GM19452 (cell line): ENCODE data around the gene LRMDA.

Source experiments
- ATAC-seq: cut with Tn5 transposase; IDR thresholded peaks from one replicate; pipeline ENCODE4 v1.9.1; 2021; ENCODE audit not compliant: unreplicated experiment

The LRMDA gene

DNA sequence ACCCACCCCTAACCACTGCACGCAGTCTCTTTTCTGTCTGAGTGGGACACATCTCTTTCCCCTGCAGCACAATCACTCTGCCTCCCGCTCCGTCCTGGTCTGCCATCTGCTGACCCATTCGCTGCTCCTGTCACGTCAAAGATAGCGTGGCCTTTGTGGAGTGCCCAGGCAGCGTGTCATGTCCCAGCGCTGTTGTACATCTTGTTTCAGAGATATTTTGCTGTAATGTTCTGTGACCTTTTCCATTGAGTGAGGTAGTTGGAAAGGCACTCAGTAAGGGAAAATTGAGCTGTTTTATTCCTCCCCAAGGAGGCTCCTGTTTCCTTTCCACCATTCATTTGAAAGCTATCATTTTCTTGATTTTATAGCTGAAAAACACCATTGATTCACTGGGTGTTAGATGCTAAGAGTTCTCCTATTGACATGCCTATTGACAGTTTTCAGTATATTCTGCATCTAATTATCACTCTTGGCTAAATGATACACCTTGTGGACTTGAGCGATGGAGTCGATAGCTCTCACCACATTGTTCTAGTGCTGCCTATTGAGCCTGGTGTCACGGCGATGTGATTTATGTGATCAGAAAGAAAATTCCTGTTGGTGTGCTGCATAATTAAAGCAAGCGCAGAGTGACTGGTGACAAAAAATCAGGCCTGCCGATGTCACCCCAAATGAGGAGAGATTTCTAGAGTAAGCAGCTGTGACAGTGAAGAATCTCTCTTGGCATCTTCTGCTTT lies 372.6 kb downstream of the LRMDA start:
- no peak for ATAC-seq

DNA sequence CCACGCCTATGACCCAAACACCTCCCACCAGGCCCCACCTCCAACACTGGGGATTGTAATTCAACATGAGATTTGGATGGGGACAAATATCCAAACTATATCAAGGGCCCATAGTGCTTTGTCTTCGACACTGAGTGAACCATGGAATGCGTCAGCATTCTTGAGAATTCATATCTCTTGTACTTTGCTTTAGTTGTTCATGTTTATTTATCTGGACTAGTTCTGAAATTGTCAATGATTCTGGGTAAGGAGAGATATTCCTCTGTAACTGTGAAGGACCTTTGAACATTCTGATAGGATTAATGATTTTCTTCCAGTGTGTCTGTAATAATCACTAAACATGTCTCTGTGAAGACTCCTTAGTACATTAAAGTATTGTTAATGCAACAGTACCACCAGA lies 374.8 kb downstream of the LRMDA start:
- ATAC-seq, result no peak

DNA sequence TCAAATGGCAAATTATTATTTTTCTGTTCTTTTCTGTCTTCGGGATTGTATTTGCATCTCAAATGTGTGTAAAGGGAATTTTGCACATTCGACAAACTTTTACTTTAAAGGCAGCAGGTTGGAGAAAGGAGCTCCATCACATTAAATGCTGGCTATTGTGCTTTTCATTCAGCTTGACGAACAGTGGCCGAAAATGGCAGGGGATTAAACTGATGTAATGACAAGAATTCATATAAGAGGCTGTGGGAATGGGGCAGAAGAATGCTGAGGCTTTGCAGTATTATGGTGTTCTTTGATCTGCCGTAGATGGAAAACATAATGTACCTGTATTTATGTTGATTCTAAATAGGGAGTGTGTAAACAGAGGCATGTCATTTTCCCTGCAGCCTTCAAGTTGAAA lies 376.0 kb downstream of the LRMDA start:
- no peak for ATAC-seq

DNA sequence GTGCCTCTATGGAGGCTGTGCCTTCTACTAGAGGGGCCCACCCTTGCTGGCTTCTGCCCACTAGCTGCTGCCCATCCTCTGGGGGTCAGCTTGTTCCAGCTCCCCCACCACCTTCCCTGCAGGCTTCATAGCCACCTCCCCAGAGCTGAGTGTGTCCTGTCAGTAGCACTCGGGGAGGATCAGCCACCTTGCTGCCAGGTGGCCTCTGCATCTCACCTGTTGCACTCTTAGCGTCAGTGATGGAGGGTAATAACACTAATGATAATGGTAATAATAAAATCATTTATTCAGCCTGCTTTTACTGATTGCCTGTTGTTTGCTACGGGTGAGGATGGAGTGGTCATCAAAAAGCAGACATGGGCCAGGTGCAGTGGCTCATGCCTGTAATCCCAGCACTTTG lies 377.6 kb downstream of the LRMDA start:
- ATAC-seq, result no peak

DNA sequence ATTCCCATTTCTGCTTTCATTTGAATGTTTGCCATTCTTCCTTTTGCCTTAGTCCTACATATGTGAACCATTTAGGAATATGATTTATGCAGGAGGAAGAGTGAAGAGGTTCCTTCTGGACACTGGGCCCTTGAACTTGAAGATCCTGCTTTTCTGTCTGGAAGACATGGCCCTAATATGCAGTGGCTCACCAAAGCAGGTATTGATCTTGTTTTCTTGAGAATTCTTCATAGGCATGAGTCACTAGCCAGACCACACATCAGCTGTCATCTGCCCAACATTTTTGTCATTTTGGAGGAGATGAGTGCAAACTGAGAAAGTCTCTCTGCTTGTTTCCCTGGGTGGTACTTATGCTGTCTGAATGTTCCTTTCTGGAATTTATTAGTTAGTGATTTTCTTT lies 382.6 kb downstream of the LRMDA start:
- ATAC-seq, result no peak

DNA sequence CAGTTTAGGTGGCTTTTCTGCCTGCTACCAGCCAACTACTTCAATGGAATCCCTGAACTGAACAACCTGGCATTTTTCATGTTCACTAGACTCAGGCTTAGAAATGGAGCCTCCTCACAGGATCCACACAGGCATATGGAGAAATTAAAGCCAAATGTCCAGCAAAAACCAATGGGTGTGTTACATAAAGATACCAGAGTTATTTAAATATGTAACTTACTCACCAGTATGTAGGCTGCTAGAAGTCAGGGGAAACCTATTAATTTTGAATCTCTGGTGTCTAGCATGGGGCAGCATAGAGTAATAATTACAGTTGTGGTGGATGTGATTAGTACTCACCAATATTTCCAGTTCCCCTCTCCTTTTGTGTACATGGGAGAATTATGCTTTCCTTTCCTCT lies 383.6 kb downstream of the LRMDA start:
- no peak for ATAC-seq

DNA sequence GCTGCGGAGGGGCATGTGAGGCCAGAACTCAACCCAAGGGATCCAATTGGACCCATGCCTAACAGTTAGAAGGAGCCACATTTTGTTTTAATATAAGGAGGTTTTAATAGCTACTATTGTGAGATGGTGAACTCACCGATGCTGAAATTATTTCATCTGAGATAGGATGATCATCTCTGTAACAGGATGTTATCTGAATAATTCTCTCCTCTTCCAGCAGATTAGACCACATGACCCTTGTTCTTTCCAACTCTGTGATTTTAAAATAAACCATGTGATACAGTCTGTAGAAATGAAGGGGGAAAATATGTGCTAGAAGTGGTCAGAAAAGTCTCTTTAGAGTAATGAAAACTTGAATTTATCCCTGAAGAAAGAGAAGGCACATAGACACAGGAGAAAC lies 385.8 kb downstream of the LRMDA start:
- no peak for ATAC-seq

DNA sequence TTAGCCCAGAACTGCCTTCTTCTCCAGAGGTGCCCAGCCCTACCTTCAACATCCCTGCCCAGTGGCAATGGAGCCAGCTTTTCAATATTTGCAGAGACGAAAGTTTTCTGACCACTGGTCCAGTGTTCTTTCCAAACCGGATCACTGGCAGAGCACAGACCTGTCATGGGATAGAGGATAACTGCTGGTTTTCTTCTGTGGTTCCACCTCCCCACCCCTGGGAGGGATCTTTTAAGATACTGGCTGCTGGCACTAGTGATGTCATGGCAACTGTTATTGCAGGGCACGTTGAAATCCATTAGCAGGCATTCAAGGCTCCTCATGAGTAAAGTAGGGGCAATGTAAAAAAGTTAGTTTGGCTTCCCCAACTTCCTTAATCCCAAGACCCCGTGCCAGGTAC lies 387.1 kb downstream of the LRMDA start:
- ATAC-seq, result no peak

DNA sequence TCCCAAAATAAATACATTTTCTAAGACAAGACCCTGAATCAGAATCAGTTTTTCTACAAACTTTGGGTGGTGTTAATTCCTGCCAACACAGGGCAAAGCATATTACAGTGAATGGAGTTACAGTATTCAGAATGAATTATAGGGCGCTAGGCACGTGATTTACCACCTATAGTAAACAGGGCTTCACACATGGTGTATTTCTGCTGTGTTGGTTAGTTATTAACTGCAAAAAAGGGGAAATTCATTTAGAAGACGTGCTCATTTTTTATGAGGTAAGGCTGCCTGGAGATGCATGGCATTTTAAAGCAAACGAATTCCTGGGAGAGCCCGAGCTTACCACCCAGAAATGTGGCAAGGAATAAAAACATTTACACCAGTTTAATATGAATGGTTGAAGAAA lies 393.8 kb downstream of the LRMDA start:
- no peak for ATAC-seq

DNA sequence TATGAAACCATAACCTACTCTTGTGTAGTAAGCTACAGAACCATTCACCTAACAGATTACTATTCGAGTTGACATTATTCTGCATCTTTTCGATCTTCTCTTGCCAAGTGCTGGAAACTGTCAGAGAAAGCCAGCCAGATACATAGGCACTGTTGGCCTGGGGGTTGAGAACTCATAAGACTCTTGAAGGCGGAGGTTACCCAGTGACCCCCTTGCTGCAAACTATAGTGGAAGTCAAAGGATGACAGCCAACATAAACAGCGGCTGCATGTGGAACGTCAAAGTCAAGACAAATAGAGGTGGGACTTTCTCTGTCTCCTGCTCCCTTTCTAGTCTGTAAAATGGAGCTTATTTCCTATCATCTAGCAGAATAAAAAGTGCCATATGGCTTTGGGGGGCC lies 394.2 kb downstream of the LRMDA start:
- no peak for ATAC-seq

DNA sequence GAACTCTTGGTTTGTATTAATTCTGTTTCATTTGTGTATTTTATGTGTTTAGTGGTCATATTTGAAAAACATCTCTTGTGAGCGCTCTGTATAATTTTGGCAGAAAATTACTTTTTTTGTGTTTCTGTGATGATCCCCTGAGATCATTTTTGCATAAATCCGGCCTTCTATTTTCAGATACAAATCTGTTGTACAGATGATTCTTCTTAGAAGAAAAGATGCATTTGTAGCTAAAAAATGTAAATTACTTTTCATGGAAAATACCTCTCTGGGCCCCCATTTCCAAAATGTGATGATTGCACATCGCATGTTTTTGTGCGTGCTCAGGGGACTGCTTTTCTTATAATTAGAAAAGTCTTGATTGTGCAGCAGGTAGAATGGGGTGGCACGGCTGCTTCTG lies 395.4 kb downstream of the LRMDA start:
- ATAC-seq, result no peak

DNA sequence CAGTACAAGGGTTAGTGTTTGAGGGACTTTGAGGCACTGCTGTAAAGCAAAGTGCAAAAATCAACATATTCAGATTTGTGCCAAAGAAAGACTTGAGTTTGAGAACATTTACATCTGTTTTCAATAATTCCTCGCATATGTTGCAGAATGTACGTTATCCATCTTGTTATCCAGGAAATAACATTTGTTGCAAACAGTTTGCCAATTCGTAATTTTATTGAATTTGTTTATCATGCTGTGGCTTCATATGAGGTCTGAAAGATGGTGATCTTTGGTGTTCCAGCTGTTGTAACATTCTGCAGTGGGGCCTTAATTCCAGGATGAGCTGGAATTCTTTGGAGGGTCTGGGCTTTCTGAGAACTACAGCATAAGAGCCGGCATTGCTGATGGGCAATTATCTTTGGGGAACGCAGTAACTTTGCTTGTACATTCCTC lies 396.2 kb downstream of the LRMDA start:
- no peak for ATAC-seq

DNA sequence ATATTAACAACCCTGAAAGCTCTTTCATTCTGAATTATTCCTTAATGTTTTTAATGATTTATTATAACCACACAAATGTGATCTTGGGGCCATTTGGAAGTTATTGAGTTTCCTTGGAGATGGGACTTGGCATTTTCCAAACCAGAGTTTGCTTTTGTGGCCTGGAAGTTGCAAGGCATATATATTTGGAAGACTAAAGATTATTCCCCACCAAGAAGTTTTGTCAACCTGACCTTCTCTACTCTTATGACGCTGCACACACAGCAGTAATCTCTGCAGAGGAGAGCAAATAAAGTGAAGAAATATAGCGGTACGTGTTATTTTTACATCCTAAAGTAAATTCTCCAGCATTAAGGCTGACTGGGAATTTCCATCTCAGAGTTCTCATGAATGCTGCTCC lies 397.0 kb downstream of the LRMDA start:
- no peak for ATAC-seq

DNA sequence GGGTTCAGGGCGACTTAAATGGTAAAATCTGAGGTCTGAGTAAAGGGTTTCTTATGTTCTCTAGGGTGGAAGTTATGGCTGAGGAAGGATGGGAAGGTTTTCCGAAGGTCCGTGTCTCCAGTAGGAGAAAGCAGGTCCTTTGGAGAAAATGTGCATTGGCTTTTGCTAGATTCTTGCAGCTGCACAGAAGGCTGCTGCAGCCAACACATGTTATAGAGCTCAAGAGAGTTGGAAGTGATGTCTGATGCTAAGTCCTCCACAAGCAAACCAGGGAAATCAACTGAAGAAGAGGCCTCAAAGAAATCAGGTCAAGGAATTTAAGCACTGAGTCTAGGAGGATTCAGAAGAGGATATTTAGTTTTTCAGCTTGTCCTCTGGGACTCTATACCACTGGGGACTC lies 404.6 kb downstream of the LRMDA start:
- no peak for ATAC-seq

DNA sequence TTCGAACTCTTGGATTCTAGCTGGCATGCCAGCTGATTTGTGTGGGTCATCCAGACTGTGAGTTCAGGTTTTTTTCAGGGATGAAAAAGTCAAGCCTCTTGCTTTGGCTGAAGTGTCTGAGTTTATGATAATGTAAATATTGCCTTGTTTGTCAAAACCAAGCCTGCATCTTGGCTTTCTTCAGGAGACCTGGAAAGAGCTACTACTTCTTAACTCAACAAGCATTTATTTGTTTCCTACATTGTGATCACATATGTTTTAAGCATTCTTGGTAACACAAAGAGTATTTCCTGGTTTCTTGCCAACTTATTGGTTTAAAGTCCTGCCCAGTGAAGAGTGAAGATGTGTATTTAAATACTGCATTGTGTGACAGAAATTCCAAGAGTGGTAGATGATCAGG lies 407.1 kb downstream of the LRMDA start:
- ATAC-seq, result no peak

DNA sequence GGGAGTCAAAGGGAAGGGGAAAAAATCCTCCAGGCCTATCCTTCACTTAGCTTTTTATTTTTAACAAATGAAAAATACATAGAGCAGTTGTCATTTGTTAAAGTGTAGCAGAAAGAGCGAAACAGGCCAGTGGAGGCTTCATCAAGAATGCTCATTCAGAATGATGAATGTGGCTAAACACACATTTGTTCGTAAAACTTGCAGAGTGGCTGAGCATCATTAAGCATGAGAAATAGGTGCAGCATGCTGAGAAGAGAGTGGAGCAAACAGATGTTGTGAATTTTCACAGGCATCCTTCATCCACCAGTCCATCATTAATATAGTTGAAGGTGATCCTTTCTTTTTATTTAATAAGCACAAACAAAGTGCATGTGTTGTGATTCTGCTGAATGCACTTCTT lies 407.6 kb downstream of the LRMDA start:
- ATAC-seq, result no peak

DNA sequence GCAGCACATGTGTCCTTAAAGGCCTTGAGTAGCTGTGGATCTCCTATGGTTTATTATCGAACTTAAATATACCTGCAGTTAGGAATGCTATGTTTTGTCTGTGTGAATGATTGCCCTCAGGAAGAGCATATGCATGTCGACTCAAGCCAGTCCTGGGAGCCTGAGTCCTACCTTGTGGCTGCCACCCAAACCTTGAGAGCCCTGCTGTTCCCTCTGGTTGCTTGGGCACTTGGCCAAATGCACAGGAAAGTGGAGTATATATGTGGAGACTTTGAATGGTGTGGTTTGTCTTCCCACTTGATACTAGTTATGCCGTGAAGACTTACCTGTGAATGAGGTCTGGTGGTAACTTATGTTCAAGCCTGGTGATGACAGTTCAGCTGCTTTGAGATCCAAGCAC lies 409.8 kb downstream of the LRMDA start:
- ATAC-seq, result no peak

DNA sequence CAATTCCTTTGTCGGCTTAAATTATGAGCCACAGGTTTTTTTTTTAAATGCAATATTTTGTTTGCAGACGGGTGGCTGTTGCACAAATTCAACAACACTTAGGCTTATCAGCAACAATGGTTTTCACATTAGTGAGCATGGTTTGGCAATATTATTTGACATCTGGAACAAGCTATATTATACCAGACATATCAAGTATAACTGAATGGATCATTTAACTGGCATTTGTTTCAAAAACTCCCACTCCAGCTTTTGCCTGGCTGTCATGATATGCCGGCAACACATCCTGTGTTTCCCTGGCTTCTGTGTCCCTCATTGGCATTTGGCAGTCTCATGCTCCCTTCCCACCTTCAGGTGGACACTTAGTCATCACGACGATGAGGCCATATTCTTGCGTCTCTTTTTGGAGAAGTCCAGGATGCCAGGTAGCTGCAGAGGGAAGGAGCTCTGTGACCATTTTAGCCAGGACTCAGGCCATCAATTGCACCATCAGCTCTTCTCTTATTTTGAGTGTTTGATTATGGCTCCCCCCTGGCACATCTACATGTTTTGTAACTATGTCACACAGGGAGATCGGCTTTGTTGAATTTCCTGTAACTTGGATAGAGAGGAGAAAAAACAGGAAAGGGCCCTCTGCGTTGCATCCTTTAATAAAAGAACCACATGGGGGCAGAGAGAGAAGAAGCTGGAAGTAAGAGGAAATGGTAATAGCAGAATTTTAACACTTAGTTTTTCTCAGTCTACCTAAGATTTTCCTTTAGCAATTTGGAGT lies 413.9 kb downstream of the LRMDA start:
- no peak for ATAC-seq

DNA sequence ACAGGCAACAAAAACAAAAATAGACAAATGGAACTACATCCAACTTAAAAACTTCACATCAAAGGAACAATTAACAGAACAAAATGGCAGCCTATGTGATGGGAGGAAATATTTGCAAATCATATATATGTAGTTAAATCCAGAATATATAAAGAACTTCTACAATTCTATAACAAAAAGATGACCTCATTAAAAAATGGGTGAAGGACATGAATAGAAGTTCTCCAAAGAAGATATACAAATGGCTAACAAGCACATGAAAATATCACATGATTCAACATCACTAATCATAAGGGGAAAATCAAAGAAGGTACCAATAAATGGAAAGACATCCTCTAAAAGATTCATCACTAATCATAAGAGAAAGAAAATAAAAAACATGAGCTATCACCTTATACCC lies 416.1 kb downstream of the LRMDA start:
- ATAC-seq, result no peak

DNA sequence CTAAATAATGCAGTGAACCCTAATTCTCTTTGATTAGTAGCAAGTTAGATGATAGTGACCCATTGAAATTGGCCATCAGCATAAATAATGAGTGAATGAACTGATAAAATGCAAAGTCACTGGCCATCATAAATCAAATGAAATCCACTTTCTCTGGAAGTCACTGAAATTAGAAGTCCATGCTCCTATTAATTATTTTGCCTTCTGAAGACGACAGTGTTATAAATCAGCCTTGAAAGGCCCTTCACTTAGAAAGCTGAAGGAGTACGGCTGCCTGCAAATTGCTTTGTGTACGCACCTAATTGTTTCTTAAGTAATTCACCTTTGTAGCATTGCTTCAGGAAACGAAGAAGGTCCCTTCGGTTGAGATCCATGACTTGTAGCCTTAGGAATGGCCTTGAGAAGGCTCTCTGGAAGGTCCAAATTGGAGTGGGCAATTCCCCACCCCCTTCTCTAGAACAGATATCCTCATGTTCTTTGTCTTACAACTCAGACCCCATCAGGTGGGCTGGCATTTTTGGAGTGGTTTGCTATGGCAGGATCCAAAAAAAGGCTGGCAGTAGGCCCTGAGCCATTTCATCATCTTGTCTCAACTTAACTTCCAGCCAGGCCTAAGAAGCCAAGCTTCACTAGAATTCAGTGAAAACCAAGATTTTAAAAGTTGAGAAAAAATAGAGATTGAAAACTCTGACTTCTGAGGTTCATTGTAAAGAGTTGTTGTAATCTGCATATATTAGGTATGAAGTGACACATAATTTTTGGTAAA lies 420.3 kb downstream of the LRMDA start:
- no peak for ATAC-seq

DNA sequence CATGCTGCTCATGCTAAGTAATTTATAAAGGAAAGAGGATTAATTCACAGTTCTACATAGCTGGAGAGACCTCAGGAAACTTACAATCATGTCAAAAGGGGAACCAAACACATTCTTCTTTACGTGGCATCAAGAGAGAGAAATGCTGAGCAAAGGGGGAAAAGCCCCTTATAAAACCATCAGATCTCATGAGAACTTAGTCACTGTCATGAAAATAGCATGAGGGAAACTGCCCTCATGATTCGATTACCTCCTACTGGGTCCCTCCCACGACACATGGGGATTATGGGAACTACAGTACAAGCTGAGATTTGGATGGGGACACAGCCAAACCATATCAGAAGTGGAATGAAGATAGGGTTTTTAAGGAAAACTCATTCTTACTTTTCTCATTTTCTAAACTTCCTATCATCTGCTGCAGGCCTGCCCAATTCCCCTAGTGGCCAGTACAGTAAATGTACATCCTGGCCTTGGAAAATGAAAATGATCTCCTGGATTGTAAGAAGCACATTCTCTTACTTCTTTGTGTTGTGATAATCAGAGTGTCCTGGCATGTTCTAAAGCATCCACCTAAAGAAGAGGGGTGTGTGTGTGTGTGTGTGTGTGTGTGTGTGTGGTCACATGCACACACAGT lies 421.5 kb downstream of the LRMDA start:
- no peak for ATAC-seq
